HG03558 (cell line): ENCODE data around the gene LAMTOR4.
"Not testable (repeated sequence)": the region's sequence is repeated elsewhere in the genome, so short reads cannot be mapped to it uniquely, and the experiment has no call there.

Source experiments
- ATAC-seq: cut with Tn5 transposase; IDR thresholded peaks from one replicate; pipeline ENCODE4 v1.9.1; 2021; ENCODE audit warnings: moderate number of reproducible peaks; ENCODE audit not compliant: unreplicated experiment; ENCODE audit errors: extremely low read depth

Gene LAMTOR4

DNA sequence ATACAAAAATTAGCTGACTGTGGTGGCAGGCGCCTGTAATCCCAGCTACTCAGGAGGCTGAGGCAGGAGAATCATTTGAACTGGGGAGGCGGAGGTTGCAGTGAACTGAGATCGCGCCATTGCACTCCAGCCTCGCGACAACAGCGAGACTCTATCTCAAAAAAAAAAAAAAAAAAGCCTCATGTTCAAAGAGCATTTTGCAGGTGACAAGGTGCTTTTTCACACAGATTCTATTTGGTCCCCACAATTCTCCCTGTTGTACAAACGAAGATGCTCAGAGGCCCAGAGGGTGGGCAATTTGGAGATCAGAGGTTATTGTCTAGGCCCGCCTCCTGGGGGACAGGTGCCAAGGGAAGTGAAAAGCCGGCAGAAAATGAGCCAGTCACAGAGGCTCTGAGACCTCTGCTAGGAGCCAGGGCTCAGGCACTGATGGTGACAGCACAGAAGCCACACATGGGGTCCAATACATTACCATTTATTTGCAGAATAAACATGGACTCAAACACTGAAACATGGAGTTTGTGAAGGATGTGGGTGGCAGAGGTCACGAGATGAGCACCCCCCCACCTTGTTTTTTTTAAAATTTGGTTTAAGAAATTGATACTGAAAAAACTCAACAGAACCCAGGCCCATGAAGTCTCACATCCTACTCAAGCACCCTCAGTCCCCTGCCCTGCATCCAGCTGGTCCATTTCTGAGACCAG is 20.6 kb downstream of the LAMTOR4 start:
- no peak for ATAC-seq

DNA sequence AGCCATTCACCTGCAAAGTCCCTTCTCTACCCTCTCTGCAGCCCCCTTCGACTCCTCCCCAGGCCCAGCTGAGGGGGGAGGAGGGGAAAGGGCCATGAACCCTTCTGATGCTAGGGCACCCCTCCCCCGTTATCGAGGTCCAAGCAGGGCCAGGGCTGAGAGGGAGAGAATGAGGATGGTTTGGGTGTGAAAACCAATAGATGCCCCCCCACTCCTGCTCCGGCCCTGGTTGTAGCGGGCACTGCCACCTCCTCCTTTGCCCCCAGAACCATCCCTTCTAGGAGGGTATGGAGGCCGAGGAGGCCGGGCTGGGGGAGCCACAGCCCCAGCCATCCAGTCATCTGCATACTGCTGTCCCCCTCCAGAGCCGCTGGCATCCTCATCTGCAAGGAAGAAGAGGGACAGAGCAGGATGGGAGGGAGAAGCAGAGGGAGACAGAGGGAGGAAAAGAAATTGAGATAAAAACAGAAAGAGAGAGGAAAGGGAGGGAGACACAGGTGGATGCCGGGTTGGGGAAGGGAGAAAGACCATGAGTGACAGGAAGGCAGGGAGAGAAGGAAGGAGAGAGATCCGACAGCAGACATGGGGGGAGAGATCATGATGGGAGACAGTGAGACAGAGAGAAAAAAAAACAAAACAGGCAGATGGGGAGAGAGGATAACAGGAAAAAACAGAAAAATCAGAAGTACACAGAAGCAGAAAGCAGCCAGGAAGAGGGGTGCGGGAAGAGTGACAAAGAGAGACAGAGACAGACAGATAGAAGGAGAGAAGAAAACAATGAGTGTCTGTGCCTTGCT is 21.6 kb downstream of the LAMTOR4 start:
- no peak for ATAC-seq

- ATAC-seq, result no peak
Measured at GRCh38 chr7:100171087-100171681, 22.5 kb downstream of the LAMTOR4 start.

- ATAC-seq, result no peak
Measured at GRCh38 chr7:100171840-100172239, 23.1 kb downstream of the LAMTOR4 start.

- no peak for ATAC-seq
Measured at GRCh38 chr7:100173806-100174495, 25.2 kb downstream of the LAMTOR4 start.

- ATAC-seq, result no peak
Measured at GRCh38 chr7:100174582-100174981, 25.9 kb downstream of the LAMTOR4 start.

DNA sequence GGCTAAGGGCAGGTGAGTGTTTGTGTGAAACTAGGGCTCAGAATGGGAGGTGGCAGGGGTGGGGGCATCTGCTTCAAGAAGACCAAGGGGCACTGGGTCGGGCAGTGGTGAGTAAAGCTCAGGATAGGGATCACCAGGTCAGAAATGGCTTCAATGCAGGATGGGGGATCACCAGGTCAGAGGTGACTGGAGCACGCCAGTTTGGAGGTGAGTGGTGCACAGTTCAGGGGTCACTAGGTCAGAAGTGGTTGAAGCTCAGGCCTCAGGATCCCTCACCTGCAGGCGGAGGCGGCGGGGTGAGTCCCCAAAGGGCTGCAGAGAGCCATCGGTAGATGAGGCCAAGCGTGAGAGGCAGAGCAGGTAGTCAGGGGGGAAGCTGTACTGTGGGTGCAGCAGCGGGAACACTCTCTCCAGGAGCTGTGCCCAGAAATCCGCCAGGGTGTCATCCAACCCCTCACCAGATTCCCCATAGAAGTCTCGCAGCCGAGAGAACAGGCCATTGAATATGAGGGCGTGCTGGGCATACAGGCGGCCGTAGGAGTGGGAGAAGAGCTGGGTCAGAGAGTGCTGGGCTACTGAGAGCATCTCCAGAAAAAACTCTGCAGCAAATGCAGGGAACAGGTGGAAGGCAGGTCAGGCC is 26.7 kb downstream of the LAMTOR4 start:
- no peak for ATAC-seq

DNA sequence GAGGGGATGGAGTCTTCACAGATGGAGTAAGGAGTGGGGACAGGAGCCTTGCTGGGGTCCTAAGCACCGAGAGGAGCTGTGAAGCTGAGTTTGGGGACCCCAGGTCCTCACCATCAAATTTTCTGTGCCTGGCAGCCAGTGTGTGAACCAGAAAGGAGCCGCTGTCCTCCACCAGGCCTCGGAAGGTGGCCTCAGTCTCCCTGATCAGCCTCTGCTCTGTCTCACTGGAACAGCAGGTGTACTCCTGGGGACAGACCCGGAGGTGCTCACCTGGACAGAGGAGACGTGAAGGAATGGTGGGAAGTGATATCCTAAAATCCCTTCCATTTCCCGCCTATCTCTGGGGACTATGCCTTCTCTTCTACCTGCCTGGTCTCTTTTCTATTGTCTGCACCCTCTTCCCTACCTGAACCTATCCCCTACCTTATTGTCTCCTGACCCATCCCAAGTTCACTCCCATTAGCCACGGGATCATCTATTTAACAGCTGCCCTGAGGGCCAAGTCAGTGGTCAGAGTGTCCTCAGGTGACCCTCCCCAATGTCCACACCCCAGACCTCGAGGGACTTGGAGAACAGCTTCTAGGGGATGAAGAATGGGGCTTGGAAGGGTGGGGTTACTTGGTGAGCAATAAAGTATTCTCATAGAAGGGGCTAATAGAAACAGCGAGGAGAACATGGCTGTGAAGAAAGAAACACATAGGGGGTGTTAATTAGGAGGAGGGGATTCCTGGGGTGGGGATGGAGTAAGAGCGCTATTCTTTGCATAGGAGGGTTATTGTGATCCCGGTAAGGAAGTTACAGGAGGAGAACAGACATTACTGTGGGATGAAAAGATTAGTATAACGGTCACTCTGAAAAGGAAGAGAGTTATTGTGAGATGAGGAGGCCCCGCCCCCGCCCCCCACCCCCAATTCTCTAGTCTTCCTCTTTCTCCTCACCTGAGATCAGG is 27.7 kb downstream of the LAMTOR4 start:
- ATAC-seq, result no peak

DNA sequence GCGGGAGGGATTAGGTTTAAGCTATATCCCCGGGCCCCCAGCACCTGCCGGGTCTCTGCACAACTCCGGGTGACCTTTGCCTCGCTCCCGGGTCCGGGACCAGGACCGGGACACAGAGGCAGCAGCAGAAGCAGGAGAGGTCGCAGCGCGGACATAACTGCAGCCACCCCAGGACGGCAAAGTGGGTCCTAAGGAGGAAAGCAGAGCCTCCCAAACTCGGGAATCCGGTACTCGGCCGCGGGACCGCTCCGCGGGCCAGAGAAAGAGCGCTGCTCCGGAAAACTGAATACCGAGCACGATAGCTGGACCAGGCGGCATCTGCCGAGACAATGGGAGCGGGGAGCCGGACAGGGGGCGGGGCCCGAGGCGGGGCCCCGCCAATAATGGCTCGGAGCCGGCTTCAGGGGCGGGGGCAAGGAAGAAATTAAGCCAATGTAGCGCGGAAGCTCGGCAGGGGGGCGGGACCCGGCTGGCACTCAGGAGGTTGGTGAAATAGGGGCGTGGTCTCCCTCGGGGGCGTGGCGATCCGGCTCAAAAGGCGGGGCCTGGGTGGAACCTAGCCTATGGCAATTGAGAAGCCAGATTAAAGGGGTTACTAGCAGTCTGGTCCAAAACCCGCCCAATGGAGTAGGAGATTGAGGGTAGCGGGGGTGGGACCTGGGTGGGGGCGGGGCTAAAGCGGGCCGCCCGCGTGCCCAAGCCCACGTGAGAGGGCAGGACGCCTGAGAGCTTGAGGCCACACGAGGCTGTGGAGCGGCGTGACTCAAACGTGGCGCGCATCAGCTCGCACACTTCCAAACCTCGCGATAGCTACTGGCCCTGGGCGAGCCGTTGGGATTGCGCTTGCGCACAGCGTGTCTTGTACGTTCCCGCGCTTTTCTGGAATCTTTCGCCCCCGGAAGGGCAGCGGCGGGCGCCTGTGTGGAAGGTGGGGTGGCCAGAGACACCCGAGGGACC is 28.6 kb downstream of the LAMTOR4 start, which contains the start of the genes GPC2 and STAG3:
GPC2 (minus strand) TSS at position 337 of the 957 bp plus-strand sequence; CDS start at position 155, 182 bp downstream.
STAG3 (plus strand) TSS at position 874 of the 957 bp plus-strand sequence. CDS start 2,639 bp downstream, outside the sequence.
- ATAC-seq, result peak; percentile 41

DNA sequence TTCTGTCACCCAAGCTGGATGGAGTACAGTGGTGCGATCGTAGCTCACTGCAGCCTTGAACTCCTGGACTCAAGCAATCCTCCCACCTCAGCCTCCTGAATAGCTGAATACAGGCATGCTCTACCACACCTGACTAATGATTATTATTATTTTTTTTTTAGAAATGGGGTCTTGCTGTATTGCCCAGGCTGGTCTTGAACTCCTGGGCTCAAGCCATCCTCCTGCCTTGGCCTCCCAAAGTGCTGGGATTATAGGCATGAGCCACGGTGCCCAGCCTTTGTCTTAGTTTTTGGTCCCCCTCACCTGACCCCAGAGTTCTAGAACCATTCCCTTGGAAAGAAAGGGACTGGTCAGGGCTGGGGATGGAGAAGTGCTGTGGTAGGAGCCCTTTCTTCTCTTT is 31.4 kb downstream of the LAMTOR4 start:
- not testable (repeated sequence) for ATAC-seq

GRCh38 chr7:100182616-100183015 is 33.9 kb downstream of the LAMTOR4 start:
- not testable (repeated sequence) for ATAC-seq

- not testable (repeated sequence) for ATAC-seq
Measured at GRCh38 chr7:100183090-100183489, 34.4 kb downstream of the LAMTOR4 start.

GRCh38 chr7:100185726-100186125 is 37.0 kb downstream of the LAMTOR4 start:
- ATAC-seq, result no peak

DNA sequence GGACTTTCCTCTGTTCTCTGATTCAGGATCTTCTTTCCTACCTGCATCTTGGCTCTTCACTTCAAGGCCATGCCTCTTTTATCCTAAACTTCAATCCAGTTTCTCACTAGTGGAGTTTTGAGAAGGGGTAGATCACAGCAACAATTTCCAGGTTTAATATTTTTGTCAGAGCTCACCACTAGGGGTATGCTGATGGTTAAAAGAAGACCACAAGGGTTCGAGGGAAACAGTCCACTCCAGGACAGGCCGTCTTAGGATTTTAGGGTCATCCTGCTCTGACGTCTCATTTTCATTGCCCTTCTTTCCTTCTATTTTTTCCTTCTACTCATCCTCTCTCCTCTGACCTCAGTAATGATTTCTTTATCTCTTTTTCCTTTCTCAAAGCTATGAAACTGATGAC is 40.3 kb downstream of the LAMTOR4 start:
- no peak for ATAC-seq

DNA sequence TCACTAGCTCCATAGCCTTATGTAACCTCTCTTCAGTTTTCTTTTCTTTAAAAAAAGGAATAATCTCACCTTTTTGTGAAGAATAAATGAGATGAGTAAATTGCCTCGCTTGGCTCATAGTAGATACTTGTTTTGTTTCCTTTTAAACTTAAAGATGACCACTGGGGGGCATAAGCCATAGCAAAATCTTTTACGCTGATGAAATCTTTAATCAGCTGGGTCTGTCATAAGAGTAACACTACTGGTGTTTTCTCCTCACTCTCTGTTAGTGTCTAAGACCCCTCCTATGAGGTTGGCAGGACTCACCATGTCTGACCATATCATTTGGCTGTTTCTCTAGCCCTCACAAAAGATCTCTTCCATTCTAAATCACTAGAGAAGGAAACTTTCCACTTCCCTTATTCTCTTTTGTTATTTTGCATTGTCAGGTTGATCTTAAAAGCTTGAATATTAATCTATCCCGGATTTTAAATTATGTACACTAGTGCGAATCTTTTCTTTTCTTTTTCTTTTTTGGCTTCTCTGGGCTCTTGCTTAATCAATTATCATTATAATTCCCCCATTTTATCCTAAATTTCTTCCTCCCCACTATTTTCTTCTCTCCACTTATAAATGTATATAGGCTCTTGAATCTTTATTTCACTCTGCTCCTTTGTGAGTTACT is 41.5 kb downstream of the LAMTOR4 start:
- no peak for ATAC-seq

- no peak for ATAC-seq
Measured at GRCh38 chr7:100191775-100192174, 43.1 kb downstream of the LAMTOR4 start.

DNA sequence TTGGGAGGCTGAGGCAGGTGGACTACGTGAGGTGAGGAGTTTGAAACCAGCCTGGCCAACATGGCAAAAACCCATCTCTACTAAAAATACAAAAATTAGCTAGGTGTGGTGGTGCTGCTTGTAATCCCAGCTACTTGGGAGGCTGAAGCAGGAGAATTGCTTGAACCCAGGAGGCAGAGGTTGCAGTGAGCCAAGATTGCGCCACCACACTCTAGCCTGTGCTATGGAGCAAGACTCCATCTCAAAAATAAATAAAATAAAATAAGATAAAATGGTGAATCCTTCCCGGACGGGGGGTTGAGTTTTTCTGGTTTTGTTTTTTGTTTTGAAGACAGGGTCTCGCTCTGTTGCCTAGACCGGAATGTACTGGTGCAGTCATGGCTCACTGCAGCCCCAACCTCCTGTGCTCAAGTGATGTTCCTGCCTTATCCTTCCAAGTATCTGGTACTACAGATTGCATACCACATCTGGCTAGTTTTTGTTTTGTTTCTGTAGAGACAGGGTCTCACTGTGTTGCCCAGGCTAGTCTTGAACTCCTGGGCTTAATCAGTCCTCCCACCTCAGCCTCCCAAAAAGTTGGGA is 43.7 kb downstream of the LAMTOR4 start:
- ATAC-seq, result not testable (repeated sequence)
